Activated CD4-positive, CD25-positive, alpha-beta regulatory T cell treated with anti-CD3 and anti-CD28 coated beads, Interleukin-2, amount 50 U/mL, for 24 hours (primary cell): Measurements from ENCODE around the gene LRFN2.

Experiments used
- ATAC-seq, 2 donors: fragments of 150-1000 bp; cut with Tn5 transposase; one replicate each; pipeline ENCODE4 v1.10.0; 2021; ENCODE audit warnings: mild to moderate bottlenecking in 1 of 2, moderate library complexity in 1 of 2

The LRFN2 gene

DNA sequence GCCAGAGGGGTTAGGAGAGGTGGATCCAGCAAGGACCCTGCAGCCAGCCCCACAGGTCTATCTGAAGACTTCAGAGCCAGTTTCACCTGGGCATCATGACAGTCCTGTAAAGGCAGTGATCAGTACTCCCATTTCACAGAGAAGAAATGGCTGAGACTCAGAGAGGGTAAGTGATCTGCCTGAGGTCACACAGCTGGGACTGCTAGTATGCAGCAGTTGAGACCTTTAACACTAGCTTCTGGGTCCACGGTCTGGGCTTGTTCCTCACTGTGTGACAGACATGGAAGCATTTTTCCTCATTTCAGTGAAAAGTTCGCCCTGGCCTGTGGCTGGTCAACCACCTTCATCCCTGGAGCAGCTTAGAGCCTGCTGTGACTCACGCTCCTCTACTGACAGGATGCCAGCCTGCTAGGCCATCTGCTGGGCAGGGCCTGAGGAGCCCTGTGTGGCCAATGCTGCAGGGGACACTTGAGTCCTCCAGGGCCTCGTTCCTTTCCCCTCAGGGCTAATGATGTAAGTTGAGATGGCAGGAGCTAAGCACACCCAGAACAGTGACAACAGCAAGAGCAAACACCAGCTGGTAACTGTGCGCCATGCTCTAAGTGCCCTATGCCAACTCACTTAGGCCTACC lies 192.0 kb downstream of the LRFN2 start:
- no peak for ATAC-seq

DNA sequence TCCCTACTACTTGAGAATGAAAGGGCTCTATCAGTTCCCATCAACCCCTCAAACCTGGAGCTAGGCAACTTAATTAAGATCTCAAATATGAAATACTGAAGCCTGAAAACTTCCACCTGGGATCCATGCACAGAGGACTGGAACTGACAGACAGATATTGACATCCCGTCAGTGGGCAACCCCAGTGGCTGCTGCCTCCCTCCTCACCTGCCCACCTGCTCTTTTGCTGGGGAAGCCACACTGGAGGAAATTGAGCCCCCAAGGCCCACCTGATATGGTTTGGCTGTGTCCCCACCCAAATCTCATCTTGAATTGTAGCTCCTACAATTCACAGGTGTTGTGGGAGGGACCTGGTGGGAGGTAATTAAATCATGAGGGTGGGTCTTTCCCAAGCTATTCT lies 192.8 kb downstream of the LRFN2 start:
- ATAC-seq = no peak

GRCh38 chr6:40393641-40394040 lies 193.5 kb downstream of the LRFN2 start:
- ATAC-seq = no peak

GRCh38 chr6:40392589-40392988 lies 194.6 kb downstream of the LRFN2 start:
- ATAC-seq = no peak

- no peak for ATAC-seq
These were observed 195.2 kb downstream of the LRFN2 start for GRCh38 chr6:40391851-40392517.

GRCh38 chr6:40391086-40391485 lies 196.1 kb downstream of the LRFN2 start:
- no peak for ATAC-seq

- ATAC-seq = no peak
These were observed 196.9 kb downstream of the LRFN2 start for GRCh38 chr6:40390144-40390800.

DNA sequence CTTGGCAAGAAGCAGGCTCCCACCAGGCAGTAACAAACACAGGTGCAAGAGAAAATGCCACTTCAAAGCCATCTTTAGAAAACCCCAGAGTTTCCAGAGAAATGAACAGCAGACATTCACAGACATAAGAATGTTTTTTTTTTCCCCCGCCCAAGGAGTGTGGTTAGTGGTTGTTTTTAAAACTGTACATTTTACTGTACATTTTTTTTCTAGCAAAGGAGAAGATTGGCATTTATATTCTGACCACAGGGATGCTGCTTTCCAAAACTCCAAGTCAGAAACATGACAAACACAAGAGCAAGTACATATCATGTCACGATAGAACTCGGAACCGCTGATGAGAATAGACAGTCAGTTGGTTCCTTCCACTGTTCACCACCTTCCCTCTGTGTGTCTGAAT lies 197.9 kb downstream of the LRFN2 start:
- ATAC-seq = no peak

DNA sequence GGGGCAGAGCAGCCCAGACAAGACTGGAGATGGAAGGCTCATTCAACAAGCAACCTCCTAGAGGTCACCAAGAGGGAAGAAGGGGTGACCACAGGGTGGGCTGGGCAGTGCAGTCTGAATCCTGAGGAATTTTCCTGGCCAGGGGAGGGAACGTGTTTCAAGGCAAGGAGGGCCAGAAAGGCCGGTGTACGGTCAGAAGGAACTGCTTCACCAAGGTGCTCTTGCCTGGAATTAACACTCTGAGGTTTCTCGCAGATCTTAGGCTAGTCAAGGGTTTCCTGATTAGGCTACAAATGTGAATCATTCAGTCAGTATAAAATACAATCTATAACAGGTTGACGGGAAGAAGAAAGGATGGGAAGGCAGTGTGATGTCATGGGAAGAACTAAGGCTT lies 199.3 kb downstream of the LRFN2 start:
- no peak for ATAC-seq

DNA sequence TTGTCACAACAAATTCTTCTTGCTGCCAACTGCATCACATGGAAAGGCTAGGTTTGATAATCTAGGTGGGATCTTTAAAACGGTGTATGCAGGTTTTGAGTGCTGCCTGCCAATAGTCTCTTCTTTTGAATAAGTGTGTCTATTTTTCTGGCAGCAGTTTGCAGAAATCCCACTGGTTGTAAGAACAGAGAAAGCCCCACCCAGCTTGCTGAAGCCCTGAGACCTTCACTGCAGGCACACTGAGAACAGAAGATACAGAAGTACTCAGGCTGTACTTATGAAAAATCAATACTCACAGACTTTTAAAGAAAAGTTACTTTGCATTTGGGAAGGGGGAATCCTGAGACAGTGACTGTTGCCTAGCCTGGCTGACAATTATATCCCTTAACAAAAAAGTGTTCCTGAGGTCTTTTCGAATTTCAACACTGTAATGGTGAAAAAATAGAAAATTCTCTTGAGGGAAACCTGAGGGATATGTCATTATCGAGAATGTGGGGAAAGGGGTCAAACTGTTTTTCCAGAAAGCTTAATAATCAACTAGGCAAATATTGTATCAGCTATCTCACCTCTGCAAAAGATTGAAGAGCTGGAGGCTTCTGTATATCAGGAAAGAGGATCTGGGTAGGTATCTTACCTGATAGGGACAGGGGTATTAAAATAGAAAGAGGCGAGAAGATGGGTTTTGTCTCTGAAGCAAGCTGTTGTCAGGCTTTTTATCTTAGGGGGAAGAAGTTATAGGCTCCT lies 199.9 kb downstream of the LRFN2 start:
- no peak for ATAC-seq

GRCh38 chr6:40386200-40386599 lies 201.0 kb downstream of the LRFN2 start:
- ATAC-seq = no peak

DNA sequence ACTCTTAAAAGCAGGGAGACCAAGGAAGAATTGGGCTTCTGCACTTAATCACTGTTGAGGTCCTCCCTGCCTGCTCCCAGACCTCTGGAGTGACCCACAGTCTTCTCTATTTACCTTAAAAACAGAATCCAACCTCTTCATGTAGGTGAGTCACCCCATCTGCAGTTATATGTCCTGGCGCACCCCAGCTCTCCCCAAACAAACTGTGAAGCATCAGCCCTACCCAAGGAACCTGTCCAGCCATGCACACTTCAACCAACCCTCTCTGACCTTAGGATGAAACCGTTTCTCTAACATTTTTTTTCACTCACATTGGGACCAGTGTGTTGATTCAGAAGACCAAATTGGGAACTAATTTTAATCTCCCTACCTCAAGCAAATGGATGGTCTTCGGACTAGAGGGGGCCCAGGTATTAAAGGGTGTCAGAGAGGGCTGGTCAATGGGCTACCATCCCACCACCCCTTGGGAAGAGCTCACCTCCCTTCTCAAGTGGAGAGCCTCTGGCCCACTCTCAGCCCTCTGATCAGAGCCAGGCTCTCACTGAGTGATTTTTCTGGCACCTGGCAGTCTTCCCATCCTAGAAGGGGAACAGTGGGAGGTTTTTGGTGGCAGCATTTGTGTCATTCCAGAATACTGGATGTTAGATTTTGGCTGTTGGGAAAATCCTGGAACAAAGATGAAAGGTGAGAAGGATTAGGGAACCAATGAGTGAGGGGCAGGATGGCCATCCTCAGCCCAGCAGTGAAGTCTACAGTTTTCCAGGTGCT lies 203.6 kb downstream of the LRFN2 start:
- ATAC-seq = no peak

DNA sequence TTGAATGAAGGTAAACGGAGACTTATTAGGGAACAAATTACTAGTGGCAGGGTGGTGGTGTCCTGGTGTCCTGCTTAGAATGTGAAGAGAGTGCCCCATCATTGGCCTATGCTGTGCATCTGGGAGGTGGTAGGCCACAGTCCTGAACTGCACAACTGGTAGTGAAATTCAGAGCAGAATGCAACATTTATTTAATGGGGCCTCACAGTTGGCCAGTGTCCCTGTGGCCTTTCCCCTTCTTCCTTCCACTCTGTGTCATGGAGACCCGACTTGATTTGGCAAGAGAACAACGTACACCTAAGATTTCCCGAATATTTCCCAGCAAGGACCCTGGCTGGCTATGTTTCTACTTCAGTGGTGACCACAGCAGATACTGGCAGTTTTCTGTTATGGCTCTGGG lies 206.9 kb downstream of the LRFN2 start:
- ATAC-seq = no peak

DNA sequence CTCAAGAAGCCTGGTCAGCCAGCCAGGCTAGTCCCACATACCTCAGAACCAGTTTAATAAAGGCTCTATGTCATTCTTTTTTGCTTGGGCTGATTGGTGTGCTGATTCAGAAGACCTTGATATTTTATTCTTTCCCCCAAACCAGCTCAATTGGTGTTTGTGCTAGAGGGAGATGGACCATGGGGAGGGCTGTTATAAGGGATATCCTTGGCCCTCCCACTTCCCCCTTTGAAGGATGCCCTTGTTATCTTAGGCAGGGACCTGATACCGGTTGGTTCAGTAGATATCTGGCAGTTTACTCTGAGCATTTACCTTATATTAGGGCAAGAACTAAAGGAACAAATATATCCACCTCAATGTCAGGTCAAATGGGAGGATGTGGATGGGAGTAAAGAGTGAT lies 207.4 kb downstream of the LRFN2 start:
- ATAC-seq = no peak

- ATAC-seq = no peak
These were observed 208.5 kb downstream of the LRFN2 start for GRCh38 chr6:40378725-40379074.

DNA sequence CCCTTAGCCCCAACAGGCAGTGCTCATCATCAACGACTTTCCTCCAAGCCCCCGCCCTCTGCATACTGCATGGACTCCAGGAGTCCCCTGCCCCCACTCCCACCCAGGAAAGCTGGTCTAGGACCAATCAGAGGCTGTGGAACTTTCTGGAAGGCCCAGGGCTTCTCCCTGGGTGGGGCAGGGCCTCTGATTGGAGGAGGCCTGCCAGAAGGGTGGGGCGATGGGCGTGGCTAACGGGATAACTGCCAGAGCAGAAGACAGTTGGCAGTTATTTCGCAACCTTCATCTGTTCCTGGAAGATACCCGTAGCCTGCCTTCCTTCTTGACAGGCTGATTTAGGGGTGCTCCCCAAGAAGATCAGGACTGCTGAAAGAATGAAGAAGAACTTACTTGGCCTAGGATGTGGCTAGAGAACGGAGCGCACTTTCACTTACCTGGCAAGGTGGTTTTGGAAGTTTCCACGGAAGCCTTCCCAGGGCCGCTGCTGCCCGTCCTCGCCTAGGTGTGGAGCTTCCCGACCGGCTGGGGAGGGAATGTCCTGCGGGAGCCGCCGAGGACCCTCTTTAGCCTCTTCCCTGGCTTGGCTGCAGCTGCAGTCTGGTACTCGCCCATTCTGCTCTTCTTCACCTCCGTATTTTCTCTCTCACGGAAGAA lies 209.0 kb downstream of the LRFN2 start:
- no peak for ATAC-seq

DNA sequence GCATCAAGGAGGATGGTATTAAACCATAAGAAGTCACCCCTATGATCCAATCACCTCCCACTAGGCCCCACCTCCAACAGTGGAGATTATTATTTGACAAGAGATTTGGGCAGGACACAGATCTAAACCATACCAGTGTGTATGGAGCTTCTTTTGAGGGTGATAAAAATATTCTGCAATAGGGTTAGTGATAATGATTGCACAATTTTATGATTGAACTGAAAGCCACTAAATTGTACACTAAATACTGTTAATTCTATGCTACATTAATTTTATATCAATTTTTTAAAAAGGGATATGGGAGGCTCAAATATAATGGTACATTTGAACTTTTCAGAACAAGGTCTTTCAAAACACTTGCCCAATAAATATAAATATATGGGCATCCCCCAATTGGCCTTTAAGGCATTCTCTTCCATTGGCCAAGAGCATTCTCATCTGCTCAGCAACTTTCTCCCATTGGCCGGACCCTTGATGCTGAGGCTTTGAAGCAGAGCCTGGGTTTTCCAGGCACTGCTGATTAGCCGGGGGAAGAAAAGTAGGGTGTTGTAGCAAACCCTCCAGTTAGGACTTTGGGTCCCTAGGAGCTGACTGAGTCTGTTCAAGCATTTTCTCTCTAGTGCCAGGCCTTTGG lies 209.9 kb downstream of the LRFN2 start:
- ATAC-seq = no peak

DNA sequence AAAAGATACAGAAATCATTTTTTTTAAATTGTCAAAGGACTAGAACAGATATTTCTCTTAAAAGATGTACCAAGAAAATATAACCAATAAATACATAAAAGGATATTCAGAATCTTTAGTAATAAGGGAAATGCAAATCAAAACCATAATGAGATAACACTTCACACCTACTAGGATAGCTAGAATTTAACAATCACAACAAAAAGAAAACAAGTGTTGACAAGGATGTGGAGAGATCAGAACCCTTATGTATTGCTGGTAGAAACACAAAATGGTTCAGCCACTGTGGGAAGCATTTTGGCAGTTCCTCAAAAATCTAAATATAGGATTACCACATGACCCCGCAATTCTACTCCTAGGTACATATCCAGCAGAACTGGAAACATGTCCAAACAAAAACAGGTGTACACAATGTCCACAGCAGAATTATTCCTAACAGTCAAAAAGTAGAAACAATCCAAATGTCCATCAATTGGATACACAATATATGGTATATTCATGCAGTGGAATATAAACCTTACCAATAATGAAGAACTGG lies 211.0 kb downstream of the LRFN2 start:
- no peak for ATAC-seq

GRCh38 chr6:40373267-40373666 lies 213.9 kb downstream of the LRFN2 start:
- no peak for ATAC-seq

DNA sequence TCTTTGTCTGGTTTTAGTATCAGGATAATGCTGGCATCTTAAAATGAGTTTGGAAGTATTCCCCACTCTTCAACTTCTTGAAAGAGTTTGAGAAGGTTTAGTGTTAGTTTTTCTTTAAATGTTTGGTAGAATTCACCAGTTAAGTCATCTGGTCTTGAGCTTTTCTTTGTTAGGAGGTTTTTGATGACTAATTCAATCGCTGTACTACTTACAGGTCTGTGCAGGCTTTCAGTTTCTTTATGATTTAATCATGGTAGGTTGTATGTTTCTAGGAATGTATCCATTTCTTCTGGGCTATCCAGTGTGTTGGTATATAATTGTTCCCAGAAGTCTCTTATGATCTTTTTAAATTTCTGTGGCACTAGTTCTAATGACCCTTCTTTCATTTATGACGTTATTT lies 215.5 kb downstream of the LRFN2 start:
- no peak for ATAC-seq

DNA sequence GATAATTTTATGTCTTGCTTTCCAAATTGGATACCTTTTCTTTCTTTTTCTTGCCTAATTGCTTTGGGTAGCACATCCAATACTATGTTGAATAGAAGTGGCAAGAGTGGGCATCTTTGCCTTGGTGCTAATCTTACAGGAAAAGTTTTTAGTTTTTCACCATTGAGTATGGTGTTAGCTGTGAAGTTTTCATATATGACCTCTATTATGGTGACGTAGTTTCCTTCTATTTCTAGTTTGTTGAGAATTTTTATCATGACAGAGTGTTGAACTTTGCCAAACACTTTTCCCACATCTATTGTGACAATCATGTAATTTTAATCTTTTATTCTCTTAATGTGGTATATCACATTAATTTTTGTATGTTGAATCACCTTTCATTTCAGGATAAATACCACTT lies 216.1 kb downstream of the LRFN2 start:
- ATAC-seq = no peak

DNA sequence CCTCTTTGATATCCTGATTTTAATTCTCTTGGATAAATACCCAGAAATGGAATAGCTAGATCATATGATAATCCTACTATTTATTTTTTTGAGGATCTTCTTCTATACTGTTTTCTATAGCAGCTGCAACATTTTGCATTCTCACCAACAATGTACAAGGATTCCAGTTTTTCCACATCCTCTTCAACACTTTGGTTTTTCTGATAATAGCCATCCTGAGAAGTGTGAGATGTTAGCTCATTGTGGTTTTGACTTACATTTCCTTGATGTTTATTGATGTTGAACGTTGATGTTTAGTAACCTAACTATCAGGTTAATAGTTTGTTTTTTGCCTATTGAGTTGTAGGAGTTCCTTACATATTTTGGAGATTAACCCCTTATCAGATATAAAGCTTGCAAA lies 217.3 kb downstream of the LRFN2 start:
- no peak for ATAC-seq
